ENCODE data around the gene KAZN. TPM values are rescaled to one million over a fixed set of nuclear protein-coding genes. Genes with fewer than 3 reads are reported as not detected.

KAZN gene
- total RNA-seq, 1 donor from 2014 or later: 11.6 TPM

- DNase-seq (ENCODE audit: low read depth, low spot score): no peak
- no peak for TF ChIP-seq CTCF (conservative IDR thresholded peaks at IDR 0.05)
- Mint-ChIP-seq H3K36me3 (ENCODE audit: low read depth) (no peaks in the 10 kb centered on the region), H3K9me3 (no peaks in the 10 kb centered on the region), H3K27me3 (ENCODE audit: low read depth) (peaks cover 61% of the 10 kb centered on the region), H3K4me1 (peaks cover 12% of the 10 kb centered on the region), H3K27ac (ENCODE audit: unreplicated experiment) (no peak overlapping the region), H3K4me3 (peak overlapping the region; percentile 31)
Observed at GRCh38 chr1:14925336-14926136, 327.1 kb downstream of the KAZN start.

GRCh38 chr1:14926229-14926628, 327.7 kb downstream of the KAZN start:
- Mint-ChIP-seq H3K27me3 (ENCODE audit: low read depth) (peaks cover 59% of the 10 kb centered on the region), H3K36me3 (ENCODE audit: low read depth) (no peaks in the 10 kb centered on the region), H3K4me1 (peaks cover 12% of the 10 kb centered on the region), H3K9me3 (no peaks in the 10 kb centered on the region), H3K27ac (ENCODE audit: unreplicated experiment) (no peak overlapping the region), H3K4me3 (peak overlapping the region; percentile 31)
- no peak for TF ChIP-seq CTCF (conservative IDR thresholded peaks at IDR 0.05)
- no peak for DNase-seq (ENCODE audit: low read depth, low spot score)

GRCh38 chr1:14926818-14927575, 328.5 kb downstream of the KAZN start:
- no peak for DNase-seq (ENCODE audit: low read depth, low spot score)

GRCh38 chr1:14928412-14928811, 329.9 kb downstream of the KAZN start:
- Mint-ChIP-seq H3K27ac (ENCODE audit: unreplicated experiment) (no peak overlapping the region), H3K4me3 (no peak overlapping the region), H3K27me3 (ENCODE audit: low read depth) (peaks cover 45% of the 10 kb centered on the region), H3K4me1 (peaks cover 12% of the 10 kb centered on the region), H3K36me3 (ENCODE audit: low read depth) (no peaks in the 10 kb centered on the region), H3K9me3 (no peaks in the 10 kb centered on the region)
- no peak for TF ChIP-seq CTCF (conservative IDR thresholded peaks at IDR 0.05)
- DNase-seq (ENCODE audit: low read depth, low spot score): no peak

More at GRCh38 chr1:14926818-14927575, 328.5 kb downstream of the KAZN start:
- no peaks in the 10 kb centered on the region for H3K9me3 Mint-ChIP-seq
- no peak for TF ChIP-seq CTCF (conservative IDR thresholded peaks at IDR 0.05)
- peaks cover 55% of the 10 kb centered on the region for H3K27me3 Mint-ChIP-seq (ENCODE audit: low read depth)
- H3K4me1 Mint-ChIP-seq: peaks cover 12% of the 10 kb centered on the region
- H3K27ac Mint-ChIP-seq (ENCODE audit: unreplicated experiment): peak overlapping the region; percentile 22
- peak overlapping the region; percentile 38 for H3K4me3 Mint-ChIP-seq
- H3K36me3 Mint-ChIP-seq (ENCODE audit: low read depth): no peaks in the 10 kb centered on the region

GRCh38 chr1:14928886-14929546, 330.5 kb downstream of the KAZN start:
- peaks cover 12% of the 10 kb centered on the region for H3K4me1 Mint-ChIP-seq
- no peak for DNase-seq (ENCODE audit: low read depth, low spot score)
- no peaks in the 10 kb centered on the region for H3K36me3 Mint-ChIP-seq (ENCODE audit: low read depth)
- H3K27me3 Mint-ChIP-seq (ENCODE audit: low read depth): peaks cover 41% of the 10 kb centered on the region
- H3K27ac Mint-ChIP-seq (ENCODE audit: unreplicated experiment): no peak overlapping the region
- no peak for TF ChIP-seq CTCF (conservative IDR thresholded peaks at IDR 0.05)
- H3K9me3 Mint-ChIP-seq: no peaks in the 10 kb centered on the region
- H3K4me3 Mint-ChIP-seq: no peak overlapping the region

Measured in neural crest cell (in vitro differentiated cells).